Urothelium cell line (cell line): ENCODE results near the gene CPLX3.

Experiments
- DNase-seq: peaks from one replicate; pipeline ENCODE4 v3.0.0; 2011; ENCODE audit warnings: low spot score, mixed read lengths
- FAIRE-seq: peaks from 2 replicates; lab custom pipeline; 2011; peaks lifted over from hg19 to GRCh38; lab: Jason Lieb, UNC

Gene CPLX3

DNA sequence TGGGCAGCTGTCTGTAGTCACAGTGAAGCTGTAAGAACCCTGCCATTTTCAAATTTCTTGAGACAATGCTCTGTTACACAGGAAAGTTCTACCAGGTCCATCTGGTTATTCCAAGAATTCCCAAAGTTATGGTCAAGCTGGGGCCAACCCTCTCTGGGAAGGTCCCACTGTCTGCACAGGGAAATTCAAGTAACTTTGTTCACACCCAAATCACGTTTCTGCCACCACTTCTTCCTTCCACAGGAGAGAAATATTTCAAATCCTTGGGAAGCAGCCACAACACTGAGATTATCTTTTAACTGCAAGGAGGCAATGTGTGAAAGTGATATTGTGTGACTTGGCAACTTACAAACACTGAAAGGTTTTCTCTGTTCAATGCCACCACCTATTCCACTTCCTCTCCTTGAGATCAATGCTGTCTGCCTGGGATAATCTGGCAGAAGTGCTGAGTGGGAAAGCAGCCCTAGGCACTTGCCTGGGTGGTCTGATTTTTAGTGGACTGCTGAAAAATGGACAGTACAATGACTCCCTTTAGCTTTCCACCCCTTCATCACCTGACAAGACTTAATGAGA, 41.1 kb downstream of the CPLX3 start:
- DNase-seq (no peak), FAIRE-seq (no peak)

DNA sequence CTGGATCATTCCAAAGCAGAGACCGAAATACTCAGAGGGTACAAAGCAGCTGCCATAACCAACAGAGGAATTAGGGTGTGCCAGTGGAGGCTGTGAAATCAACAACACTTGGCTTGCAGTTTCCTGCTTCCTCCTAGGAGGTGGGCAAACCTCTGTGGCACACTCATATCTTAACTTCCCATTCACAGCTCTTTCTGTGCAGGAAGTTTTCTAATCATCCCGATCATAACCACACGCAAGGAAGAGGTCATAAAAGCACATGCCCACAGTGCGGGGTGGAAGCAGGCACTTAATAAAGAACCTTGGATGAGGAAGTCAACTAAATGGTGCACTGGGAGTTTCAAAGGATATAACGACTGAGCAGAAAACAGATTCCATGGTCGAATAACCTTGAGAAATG, 41.6 kb downstream of the CPLX3 start:
- DNase-seq (no peak), FAIRE-seq (no peak)

GRCh38 chr15:74869372-74869725, 42.9 kb downstream of the CPLX3 start:
- DNase-seq (no peak), FAIRE-seq (no peak)

DNA sequence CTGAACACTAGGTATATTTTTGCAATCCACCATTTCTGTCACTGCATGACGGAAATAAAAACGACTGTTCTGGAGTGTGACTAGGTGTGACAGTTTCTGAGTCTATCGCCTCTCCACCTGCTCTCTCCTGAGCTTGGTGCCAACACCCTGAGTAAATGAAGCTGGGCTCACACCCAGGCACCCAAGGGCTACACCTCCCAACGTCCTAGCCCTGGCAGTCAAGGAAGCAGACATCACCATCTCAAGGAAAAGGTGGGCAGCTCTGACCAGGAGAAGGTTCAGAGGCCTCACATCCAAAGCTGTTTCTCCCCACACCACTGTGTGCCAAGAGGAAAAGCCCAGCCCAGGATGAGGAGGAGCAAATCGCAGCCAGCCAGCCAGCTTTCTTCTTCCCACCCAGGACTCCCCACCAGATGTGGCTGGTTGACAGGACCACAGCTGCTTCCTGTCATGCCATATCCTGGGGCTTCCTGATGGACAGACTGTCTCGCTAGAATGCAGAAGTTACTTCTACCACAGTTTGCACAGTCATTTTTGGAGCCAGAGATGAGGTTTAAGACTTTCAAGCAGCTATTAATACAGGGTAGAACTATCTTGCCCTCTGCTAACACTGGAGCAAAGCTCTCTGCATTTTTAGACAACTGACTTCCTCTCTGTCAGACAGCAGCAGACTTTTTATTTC, 43.4 kb downstream of the CPLX3 start:
- FAIRE-seq = no peak
- DNase-seq = no peak

GRCh38 chr15:74870436-74871215, 44.2 kb downstream of the CPLX3 start:
- FAIRE-seq = no peak
- no peak for DNase-seq

GRCh38 chr15:74872702-74873035, 46.2 kb downstream of the CPLX3 start:
- DNase-seq = no peak
- FAIRE-seq = no peak

GRCh38 chr15:74873036-74873755, 46.8 kb downstream of the CPLX3 start, which contains the start of gene SCAMP2:
TSS of gene SCAMP2 (minus strand) at chr15:74873365. CDS start at chr15:74873255, 110 bp downstream.
- peak; percentile 96 for DNase-seq
- FAIRE-seq = no peak

GRCh38 chr15:74873756-74874424, 47.5 kb downstream of the CPLX3 start:
- peak; percentile 13 for DNase-seq
- no peak for FAIRE-seq

DNA sequence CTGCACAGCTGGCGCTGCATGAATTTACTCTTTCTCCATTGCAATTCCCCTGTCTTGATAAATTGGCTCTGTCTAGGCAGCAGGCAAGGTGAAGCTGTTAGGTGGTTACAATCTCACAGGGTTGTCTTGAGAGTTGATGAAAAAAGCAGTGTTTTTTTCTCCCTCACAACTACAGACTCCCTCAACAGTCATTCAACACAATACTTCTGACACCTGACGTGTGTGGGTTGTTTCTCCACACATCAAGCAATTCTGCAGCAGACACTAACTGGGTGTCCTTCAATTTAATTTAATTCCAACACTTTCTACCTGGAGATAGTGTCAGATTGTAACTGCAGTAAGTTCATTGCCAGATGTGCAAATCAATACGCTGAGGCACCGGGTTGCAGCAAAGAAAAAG, 51.8 kb downstream of the CPLX3 start:
- no peak for FAIRE-seq
- no peak for DNase-seq
